HG02798 (cell line): ENCODE measurements around the gene RFX8.
"Not testable (repeated sequence)": the region's sequence is repeated elsewhere in the genome, so short reads cannot be mapped to it uniquely, and the experiment has no call there.

Experiments used
- ATAC-seq: cut with Tn5 transposase; IDR thresholded peaks from one replicate; pipeline ENCODE4 v1.9.1; 2021; ENCODE audit warnings: mild to moderate bottlenecking; ENCODE audit not compliant: unreplicated experiment, poor library complexity

Gene RFX8

DNA sequence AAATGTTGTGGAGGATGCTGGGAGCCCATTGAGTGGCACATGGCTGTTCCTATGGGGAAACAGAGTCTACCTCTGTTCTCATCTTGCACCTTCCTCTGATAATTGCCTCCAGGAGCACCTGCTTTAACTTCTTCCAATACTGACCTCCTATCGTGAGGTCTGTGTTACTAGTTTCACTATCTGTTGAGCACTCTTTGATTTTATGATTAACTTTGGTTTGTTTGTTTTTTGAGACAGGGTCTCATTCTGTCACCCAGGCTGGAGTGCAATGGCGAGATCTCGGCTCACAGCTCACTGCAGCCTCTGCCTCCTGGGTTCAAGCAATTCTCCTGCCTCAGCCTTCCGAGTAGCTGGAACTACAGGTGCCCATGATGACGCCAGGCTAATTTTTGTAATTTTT, 12.1 kb upstream of the RFX8 start:
- ATAC-seq, result no peak

DNA sequence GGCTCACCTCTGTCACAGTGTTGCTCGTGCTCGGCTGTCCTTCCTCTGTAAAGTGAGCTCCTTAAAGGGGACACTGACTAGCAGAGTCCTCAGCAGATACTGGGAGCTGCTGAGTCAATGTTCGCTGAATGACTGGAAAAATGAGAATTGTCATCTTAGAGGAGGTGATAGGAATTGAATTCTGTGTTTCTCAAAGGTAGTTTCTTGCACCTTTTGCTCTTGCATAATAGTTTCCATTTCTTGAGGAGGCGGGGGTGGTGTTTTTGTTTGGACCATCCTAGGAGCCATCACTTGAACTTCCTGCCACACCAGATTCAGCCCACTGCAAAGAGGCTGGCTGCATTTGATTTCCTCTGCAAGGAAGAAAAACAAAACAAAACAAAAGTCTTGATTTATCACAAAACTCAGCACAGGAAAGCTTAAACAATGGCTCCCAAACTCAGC, 11.4 kb upstream of the RFX8 start:
- ATAC-seq, result no peak

DNA sequence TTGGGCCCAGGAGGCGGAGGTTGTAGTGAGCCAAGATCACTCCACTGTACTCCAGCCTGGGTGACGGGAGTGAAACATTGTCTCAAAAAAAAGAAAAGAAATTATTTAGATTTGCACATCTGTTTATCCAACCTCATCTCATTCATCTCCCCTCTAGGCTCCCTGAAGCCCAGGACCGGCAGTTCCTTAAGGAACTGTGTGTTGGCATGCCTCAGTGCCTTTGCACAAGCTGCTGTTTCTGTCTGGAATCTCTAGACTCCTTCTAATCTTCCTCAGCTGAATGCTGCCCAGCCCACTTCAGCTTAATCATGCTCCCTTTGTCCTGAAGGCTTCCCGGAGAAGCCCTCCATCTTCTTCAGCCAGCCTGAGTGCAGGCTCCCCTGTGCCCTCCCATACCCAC, 10.9 kb upstream of the RFX8 start:
- ATAC-seq, result no peak

GRCh38 chr2:101480764-101481163, 5.9 kb upstream of the RFX8 start:
- ATAC-seq, result no peak

GRCh38 chr2:101479810-101480209, 4.9 kb upstream of the RFX8 start:
- no peak for ATAC-seq

GRCh38 chr2:101479328-101479727, 4.4 kb upstream of the RFX8 start:
- ATAC-seq, result no peak

- no peak for ATAC-seq
These were observed 3.5 kb upstream of the RFX8 start for GRCh38 chr2:101478181-101479001.

GRCh38 chr2:101477556-101477955, 2.6 kb upstream of the RFX8 start:
- no peak for ATAC-seq

GRCh38 chr2:101476605-101477208, 1.8 kb upstream of the RFX8 start:
- ATAC-seq, result no peak

DNA sequence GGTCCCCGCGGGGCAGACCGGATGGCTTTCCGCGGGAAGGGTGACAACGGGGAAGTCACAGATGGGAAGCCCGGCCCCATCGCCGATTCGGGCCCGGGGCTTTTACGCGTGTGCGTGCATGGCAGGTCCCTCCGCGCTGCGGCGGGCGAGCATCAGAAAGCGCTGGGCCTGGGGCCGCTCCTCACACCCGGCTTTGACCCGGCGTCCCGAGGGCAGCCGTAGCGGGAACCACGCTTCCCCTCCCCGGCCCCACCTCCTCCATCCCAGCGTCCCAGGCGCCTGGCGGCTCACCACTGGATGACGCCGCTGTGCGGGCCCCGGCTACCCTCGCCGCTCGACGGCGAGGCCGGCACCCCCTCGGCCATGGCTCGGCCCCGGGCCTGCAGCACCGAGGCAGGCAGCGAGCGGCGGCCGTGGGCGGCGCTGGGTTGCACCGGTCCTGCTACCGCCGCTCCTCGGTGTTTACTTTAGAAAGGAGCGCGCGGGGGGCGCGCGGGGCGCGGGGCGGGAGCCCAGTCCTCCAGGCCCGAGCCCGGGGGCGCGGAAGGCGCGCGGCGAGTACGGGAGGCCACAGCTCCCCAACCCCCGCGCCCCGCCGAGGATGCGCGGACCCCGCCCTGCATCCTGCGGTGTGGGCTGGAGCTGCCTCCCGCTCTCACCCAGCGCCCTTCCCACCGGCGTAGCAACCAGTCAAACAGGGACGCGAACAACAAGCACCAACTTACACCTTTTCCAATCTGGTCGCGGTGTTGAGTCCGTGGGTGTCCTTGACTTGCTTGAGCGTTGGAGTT, 806 bp downstream of the RFX8 start:
- ATAC-seq, result no peak

DNA sequence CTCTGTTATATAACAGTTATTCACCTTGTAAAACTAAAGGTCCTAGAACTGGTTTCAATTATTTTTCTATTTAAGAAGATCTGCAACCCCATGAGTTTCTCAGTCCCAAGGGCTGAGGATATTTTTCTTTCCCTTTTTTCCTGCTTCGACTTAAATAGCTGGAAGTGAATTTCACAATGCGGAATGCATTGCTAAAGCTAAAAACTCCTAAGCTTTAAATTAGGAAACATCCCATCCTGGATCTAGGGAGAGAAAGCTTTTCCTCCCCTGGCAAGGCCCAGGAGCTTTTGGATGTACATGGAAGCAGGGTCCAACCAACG, 1.4 kb downstream of the RFX8 start:
- no peak for ATAC-seq

GRCh38 chr2:101469863-101470262, 5.0 kb downstream of the RFX8 start:
- no peak for ATAC-seq

- ATAC-seq, result no peak
These were observed 7.6 kb downstream of the RFX8 start for GRCh38 chr2:101467306-101467705.

DNA sequence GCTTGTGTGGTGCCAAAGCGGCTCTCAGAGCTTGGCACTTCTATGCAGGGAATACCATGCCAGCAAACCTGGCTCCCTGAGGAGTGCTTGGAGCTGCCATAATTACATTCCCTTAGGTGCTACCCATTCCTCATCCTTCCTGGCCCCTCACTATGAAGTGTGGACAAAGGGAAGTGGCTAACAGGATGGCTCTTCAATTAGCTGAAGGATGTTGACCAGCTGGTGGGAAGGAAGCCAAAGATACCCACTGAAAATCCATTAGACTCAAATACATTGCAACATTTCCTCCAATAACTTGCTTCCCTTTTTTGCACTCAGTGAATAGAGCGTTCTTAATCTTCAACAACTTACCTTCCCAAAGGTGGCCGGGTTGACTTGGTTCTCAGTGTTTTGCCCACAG, 8.5 kb downstream of the RFX8 start:
- no peak for ATAC-seq

DNA sequence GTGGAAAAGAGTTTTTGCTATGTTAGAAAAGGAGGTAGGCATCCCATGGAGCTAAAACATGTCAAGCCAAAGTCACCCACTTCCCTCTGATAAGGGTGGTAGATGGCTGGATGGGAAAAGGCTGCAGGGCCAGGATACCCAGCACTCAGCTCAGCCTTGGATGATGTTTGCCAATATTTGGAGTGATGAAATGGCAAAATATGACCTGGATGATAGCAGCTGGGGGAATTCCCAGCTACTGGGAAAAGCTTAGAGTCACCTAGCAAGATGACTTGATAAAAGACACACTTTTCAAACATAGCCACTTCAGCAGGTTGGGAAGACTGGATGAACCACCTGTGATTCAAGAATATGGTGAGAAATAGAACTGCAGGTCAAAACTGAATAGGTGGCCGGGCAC, 10.1 kb downstream of the RFX8 start:
- no peak for ATAC-seq

DNA sequence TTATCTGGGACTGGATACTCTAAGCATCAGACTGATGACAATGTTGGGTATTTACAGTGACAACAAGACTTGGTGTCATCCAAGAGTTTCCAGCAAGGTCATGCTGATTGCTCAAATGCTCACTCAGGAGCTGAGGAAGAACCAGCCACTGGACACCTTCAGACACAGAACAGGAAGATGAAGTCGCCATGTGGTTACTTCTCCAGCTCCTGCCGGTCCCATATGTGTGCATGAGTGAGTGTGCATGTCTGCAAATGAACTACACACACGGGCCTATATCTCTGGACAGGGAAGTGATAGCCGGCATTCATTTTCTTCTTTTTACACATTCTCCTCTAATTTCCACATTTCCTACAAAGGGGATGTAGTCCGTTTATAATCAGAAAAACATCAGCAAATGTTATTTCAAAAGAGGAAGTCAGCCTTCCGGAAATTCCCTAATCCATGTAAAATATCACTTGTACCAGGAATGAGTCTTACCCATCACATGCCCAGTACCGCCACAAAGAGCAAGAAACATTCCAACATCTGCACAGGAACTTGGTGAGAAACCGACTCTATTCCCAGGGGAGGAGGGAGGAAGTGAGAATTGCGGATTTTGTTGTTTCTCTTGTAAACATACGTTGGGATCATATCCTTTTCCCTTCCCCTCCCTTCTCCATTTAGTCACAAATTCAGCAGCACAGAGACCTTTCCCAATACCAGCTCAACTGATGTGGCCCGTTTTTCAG, 10.8 kb downstream of the RFX8 start:
- no peak for ATAC-seq

DNA sequence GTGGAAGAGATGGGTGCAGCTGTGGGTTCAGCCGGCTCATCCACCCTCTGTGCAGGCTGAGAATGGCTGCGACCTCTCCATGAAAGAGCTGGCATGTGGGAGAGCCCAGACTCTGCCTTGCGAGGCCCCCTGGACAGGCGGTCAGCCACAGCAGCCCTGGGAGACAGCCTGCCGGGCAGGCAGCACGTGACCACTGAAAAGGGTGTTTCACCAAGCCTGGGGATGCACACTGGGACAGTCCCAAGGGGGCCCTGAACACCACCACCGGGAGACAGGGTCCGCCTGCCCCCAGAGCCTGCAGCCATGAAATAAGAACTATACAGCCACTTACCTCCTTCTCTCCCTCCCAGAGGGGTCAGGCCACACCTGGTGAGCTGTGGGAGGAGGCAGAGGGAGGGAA, 11.5 kb downstream of the RFX8 start:
- ATAC-seq, result no peak

DNA sequence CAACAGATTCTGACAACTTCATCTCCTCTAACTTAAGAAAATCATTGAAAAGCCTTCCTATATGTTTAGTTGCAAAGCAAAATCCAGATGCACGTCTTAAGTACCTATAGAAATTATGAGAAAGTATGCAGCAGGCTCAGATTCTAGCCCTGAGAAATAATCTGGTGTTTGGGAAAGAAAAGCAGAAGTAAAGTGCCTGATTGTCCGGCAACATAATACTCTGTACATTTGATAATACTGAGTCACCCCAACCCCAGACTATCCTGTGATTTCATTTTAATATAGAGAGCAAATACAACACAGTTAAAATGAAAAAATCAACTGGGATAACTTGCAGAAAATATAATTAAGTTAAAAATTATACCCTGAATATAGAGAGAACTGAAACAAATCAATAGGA, 13.5 kb downstream of the RFX8 start:
- ATAC-seq, result no peak

GRCh38 chr2:101454408-101454807, 20.5 kb downstream of the RFX8 start:
- ATAC-seq, result not testable (repeated sequence)

DNA sequence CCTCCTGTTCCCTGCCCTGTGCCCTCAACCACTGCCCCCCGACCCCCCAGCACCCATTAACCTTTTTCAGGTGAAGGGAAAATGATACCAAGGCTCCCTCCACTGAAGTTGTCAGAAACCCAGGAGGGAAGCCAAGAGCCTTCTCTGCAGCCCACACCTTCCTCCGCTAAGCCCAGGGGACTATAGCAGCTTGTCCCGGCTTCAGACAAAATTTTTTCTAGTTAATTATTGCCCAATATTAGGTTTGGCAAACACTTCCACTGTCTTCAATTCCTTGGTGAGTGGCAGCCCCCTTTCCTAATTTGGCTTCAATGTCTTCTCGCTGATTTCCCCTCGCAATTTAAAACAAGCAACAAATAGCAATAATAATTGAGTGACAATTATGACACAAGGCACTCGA, 23.9 kb downstream of the RFX8 start:
- ATAC-seq, result no peak

DNA sequence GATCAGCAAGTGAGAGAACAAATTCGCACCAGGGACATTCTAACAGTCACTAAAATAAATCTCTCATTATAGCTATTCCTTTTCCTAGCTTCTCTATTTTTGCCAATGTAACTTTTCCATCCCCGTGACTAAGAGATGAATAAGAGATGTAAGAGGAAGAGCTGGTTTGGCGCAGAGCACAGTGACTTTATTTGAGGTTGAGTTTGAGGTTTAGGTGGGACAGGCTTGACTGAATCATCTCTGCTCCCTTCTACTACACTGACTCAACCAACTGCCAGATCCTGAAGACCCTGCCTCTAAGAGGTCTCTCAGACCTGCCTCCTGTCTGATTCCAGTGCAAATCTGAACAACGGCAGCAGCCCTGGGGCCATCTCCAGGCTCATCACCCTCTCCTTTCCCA, 28.0 kb downstream of the RFX8 start:
- ATAC-seq, result no peak
